ENCODE measurements around the gene FNDC3B. TPM values are rescaled to one million over a fixed set of nuclear protein-coding genes. Genes with fewer than 3 reads are reported as not detected.
"Not testable (repeated sequence)": the region's sequence is repeated elsewhere in the genome, so short reads cannot be mapped to it uniquely, and the experiment has no call there.

Gene FNDC3B
- total RNA-seq, 2 donors from 2014 or later = 17.6 to 17.9 TPM

- no peak overlapping the region for H3K4me3 Mint-ChIP-seq
- peaks cover 29% of the 10 kb centered on the region for H3K4me1 Mint-ChIP-seq
- H3K27me3 Mint-ChIP-seq = no peaks in the 10 kb centered on the region
- ATAC-seq (replicated peaks) = no peak
- no peak overlapping the region for H3K27ac Mint-ChIP-seq
- H3K36me3 Mint-ChIP-seq (ENCODE audit: low read depth) = no peaks in the 10 kb centered on the region
- no peaks in the 10 kb centered on the region for H3K9me3 Mint-ChIP-seq
These were observed 43.6 kb downstream of the FNDC3B start for GRCh38 chr3:172082820-172083513.

GRCh38 chr3:172083995-172084409, 44.6 kb downstream of the FNDC3B start:
- Mint-ChIP-seq H3K27ac (no peak overlapping the region), H3K27me3 (no peaks in the 10 kb centered on the region), H3K4me1 (peaks cover 26% of the 10 kb centered on the region), H3K36me3 (ENCODE audit: low read depth) (no peaks in the 10 kb centered on the region), H3K9me3 (no peaks in the 10 kb centered on the region), H3K4me3 (no peak overlapping the region)
- ATAC-seq (replicated peaks) = no peak

DNA sequence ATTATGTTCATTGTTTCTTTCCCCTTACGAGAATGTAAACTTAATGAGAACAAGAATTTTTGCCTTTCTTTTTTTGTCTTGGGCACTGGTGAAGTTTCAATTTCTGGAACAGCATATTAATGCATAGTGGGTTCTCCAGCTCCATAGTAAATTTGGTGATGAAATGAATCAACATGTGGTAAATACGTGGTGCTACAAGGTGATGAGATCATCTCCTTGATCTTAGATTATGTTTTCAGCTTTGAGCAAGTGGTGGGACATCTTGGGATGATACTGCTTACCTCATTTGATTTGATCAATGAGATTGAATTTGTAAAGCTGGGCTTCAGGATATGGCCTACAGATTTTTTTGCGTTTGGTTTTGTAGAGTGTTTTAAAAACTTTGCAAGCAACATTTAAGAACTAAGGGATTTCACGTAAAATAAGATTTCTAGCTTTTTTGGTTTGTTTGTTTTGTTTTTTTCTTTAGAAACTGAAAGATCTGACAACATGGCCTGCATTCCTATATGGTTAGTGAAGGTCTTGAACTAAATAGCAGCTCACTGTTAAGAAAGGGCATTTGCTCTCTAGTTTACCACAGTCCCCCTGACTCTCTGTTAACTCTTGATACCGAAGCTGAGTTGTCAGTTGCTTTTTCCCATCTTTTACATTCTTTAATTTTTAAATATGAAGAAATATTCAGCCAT, 45.6 kb downstream of the FNDC3B start:
- H3K27me3 Mint-ChIP-seq = no peaks in the 10 kb centered on the region
- H3K36me3 Mint-ChIP-seq (ENCODE audit: low read depth) = no peaks in the 10 kb centered on the region
- ATAC-seq (replicated peaks) = peak; percentile 79
- H3K4me1 Mint-ChIP-seq = peaks cover 26% of the 10 kb centered on the region
- peak overlapping the region; percentile 80 for H3K27ac Mint-ChIP-seq
- no peaks in the 10 kb centered on the region for H3K9me3 Mint-ChIP-seq
- H3K4me3 Mint-ChIP-seq = peak overlapping the region; percentile 33

DNA sequence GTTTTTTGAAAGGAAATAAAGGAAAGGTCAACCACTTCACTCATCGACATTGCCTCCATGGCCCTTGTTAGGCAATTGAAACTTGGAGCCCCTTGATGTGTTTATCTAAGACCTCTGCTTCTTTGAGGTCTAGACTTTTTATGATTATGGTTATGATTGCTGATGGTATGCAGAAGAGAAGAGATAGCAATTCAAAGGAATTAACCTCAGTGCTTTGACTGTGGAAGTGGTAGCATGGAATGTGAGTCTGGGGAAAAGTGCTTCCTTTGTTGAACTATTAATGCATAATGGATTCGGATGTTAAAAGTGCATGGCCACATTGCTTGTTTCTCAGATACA, 46.1 kb downstream of the FNDC3B start:
- H3K27me3 Mint-ChIP-seq = no peaks in the 10 kb centered on the region
- peak overlapping the region; percentile 80 for H3K27ac Mint-ChIP-seq
- H3K4me1 Mint-ChIP-seq = peaks cover 26% of the 10 kb centered on the region
- peak overlapping the region; percentile 33 for H3K4me3 Mint-ChIP-seq
- no peak for ATAC-seq (replicated peaks)
- no peaks in the 10 kb centered on the region for H3K36me3 Mint-ChIP-seq (ENCODE audit: low read depth)
- H3K9me3 Mint-ChIP-seq = no peaks in the 10 kb centered on the region

GRCh38 chr3:172086071-172086470, 46.7 kb downstream of the FNDC3B start:
- H3K9me3 Mint-ChIP-seq = no peaks in the 10 kb centered on the region
- no peak overlapping the region for H3K27ac Mint-ChIP-seq
- no peak for ATAC-seq (replicated peaks)
- no peaks in the 10 kb centered on the region for H3K27me3 Mint-ChIP-seq
- peaks cover 26% of the 10 kb centered on the region for H3K4me1 Mint-ChIP-seq
- no peaks in the 10 kb centered on the region for H3K36me3 Mint-ChIP-seq (ENCODE audit: low read depth)
- no peak overlapping the region for H3K4me3 Mint-ChIP-seq

DNA sequence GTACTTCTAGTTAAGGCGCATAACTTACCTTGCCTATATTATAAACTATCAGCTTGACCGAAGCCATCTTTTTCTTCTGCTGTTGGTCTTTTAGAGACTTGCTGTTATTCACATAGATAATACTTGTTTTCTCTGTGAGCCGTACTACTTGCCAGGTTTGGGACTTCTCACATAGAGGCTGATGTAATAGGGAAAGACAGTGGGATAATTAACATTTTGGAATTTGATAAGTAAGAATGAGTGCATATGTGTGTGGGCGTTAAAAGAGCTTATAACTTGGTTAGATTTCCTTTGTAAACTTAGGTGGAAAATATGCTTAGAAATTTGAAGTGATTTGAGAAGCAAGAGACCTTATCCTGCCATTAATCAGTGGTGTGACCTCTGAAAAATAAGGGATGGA, 47.8 kb downstream of the FNDC3B start:
- no peaks in the 10 kb centered on the region for H3K27me3 Mint-ChIP-seq
- ATAC-seq (replicated peaks) = no peak
- no peaks in the 10 kb centered on the region for H3K36me3 Mint-ChIP-seq (ENCODE audit: low read depth)
- peak overlapping the region; percentile 56 for H3K4me3 Mint-ChIP-seq
- peak overlapping the region; percentile 44 for H3K27ac Mint-ChIP-seq
- H3K9me3 Mint-ChIP-seq = no peaks in the 10 kb centered on the region
- peaks cover 26% of the 10 kb centered on the region for H3K4me1 Mint-ChIP-seq

GRCh38 chr3:172087602-172088580, 48.5 kb downstream of the FNDC3B start:
- Mint-ChIP-seq H3K27me3 (no peaks in the 10 kb centered on the region), H3K4me3 (peak overlapping the region; percentile 56), H3K36me3 (ENCODE audit: low read depth) (no peaks in the 10 kb centered on the region), H3K9me3 (no peaks in the 10 kb centered on the region), H3K4me1 (peaks cover 29% of the 10 kb centered on the region), H3K27ac (peak overlapping the region; percentile 44)
- peak; percentile 69 for ATAC-seq (replicated peaks)

GRCh38 chr3:172089250-172089649, 49.9 kb downstream of the FNDC3B start:
- Mint-ChIP-seq H3K4me3 (no peak overlapping the region), H3K27me3 (no peaks in the 10 kb centered on the region), H3K27ac (no peak overlapping the region), H3K4me1 (peaks cover 30% of the 10 kb centered on the region), H3K36me3 (ENCODE audit: low read depth) (no peaks in the 10 kb centered on the region), H3K9me3 (no peaks in the 10 kb centered on the region)
- ATAC-seq (replicated peaks) = no peak

DNA sequence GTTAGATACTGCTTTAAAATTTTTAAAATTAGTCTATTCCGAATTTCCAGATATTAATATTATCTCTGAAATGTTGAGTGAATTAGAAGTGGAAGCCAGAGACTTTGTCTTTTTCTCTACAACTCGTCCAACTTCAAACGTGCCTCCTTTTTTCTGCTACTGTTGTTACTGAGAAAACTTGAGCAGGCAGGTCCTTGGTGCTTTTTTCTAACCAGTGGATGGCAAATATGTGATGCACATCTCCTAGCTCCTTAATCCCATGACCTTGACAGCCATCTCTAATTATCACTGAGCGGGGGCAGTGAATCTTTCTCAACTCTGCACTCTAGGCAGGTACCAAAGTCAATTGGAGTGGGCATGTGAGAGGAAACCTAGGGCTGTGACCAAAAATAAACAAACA, 50.7 kb downstream of the FNDC3B start:
- no peaks in the 10 kb centered on the region for H3K9me3 Mint-ChIP-seq
- peaks cover 30% of the 10 kb centered on the region for H3K4me1 Mint-ChIP-seq
- no peaks in the 10 kb centered on the region for H3K36me3 Mint-ChIP-seq (ENCODE audit: low read depth)
- no peak overlapping the region for H3K27ac Mint-ChIP-seq
- no peak overlapping the region for H3K4me3 Mint-ChIP-seq
- no peak for ATAC-seq (replicated peaks)
- no peaks in the 10 kb centered on the region for H3K27me3 Mint-ChIP-seq

DNA sequence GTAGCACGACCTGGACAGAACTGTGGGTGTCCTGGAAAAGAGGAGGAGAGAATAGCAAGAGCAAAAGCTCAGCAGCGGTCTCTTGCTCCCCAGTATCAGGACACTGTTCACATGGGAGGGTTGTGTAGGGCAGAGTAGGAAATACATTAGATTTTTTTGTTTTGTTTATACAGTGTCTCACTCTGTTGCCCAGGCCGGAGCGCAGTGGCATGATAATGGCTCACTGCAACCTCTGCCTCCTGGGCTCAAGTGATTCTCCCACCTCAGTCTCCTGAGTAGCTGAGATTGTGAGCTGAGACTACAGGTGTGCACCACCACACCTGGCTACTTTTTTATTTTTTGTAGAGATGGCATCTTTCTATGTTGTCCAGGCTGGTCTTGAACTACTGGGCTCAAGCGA, 53.3 kb downstream of the FNDC3B start:
- no peaks in the 10 kb centered on the region for H3K9me3 Mint-ChIP-seq
- peak overlapping the region; percentile 46 for H3K27ac Mint-ChIP-seq
- peaks cover 31% of the 10 kb centered on the region for H3K4me1 Mint-ChIP-seq
- no peak for ATAC-seq (replicated peaks)
- no peaks in the 10 kb centered on the region for H3K27me3 Mint-ChIP-seq
- no peak overlapping the region for H3K4me3 Mint-ChIP-seq
- H3K36me3 Mint-ChIP-seq (ENCODE audit: low read depth) = no peaks in the 10 kb centered on the region

GRCh38 chr3:172093581-172094443, 54.4 kb downstream of the FNDC3B start:
- H3K4me3 Mint-ChIP-seq; H3K27me3 Mint-ChIP-seq; H3K9me3 Mint-ChIP-seq; H3K27ac Mint-ChIP-seq; H3K36me3 Mint-ChIP-seq (ENCODE audit: low read depth); ATAC-seq (replicated peaks): not testable (repeated sequence)
- H3K4me1 Mint-ChIP-seq = peaks cover 28% of the 10 kb centered on the region

- Mint-ChIP-seq H3K4me1 (peaks cover 35% of the 10 kb centered on the region), H3K36me3 (ENCODE audit: low read depth) (no peaks in the 10 kb centered on the region), H3K27me3 (no peaks in the 10 kb centered on the region), H3K27ac (peak overlapping the region; percentile 56), H3K4me3 (peak overlapping the region; percentile 35), H3K9me3 (no peaks in the 10 kb centered on the region)
- ATAC-seq (replicated peaks) = peak; percentile 75
These were observed 55.5 kb downstream of the FNDC3B start for GRCh38 chr3:172094621-172095557.

- H3K4me1 Mint-ChIP-seq = peaks cover 35% of the 10 kb centered on the region
- no peaks in the 10 kb centered on the region for H3K36me3 Mint-ChIP-seq (ENCODE audit: low read depth)
- no peaks in the 10 kb centered on the region for H3K9me3 Mint-ChIP-seq
- no peak overlapping the region for H3K27ac Mint-ChIP-seq
- no peak overlapping the region for H3K4me3 Mint-ChIP-seq
- ATAC-seq (replicated peaks) = no peak
- no peaks in the 10 kb centered on the region for H3K27me3 Mint-ChIP-seq
These were observed 57.6 kb downstream of the FNDC3B start for GRCh38 chr3:172096881-172097420.
